Mucosa of gallbladder (tissue), 1 donor: Measurements from ENCODE around the gene SPTLC1. TPM values are rescaled to one million over a fixed set of nuclear protein-coding genes. Genes with fewer than 3 reads are reported as not detected.
"Not testable (repeated sequence)": the region's sequence is repeated elsewhere in the genome, so short reads cannot be mapped to it uniquely, and the experiment has no call there.

Source experiments
- DNase-seq: peaks from one replicate; pipeline ENCODE4 v3.0.0-alpha.2; 2020; ENCODE audit warnings: low spot score
- total RNA-seq: library from RNA; stranded (reverse); gene quantifications from one replicate; pipeline ENCODE4 v1.2.1, GENCODE V29; 2021
- donor health status: DM: no; HTN: no; CAD: no.

The SPTLC1 gene
- total RNA-seq, 1 donor from 2014 or later: 65.1 TPM

- no peak for DNase-seq
Measured at GRCh38 chr9:92140754-92141143, 25.5 kb upstream of the SPTLC1 start.

GRCh38 chr9:92140074-92140753 lies 25.0 kb upstream of the SPTLC1 start:
- DNase-seq: peak; percentile 69

GRCh38 chr9:92138960-92139540 lies 23.8 kb upstream of the SPTLC1 start:
- DNase-seq: not testable (repeated sequence)

- peak; percentile 58 for DNase-seq
Measured at GRCh38 chr9:92138157-92138959, 23.1 kb upstream of the SPTLC1 start.

- no peak for DNase-seq
Measured at GRCh38 chr9:92136184-92136858, 21.1 kb upstream of the SPTLC1 start.

- DNase-seq: no peak
Measured at GRCh38 chr9:92135576-92135975, 20.4 kb upstream of the SPTLC1 start.

- peak; percentile 69 for DNase-seq
Measured at GRCh38 chr9:92133949-92134604, 18.9 kb upstream of the SPTLC1 start.

GRCh38 chr9:92132913-92133312 lies 17.7 kb upstream of the SPTLC1 start:
- DNase-seq: not testable (repeated sequence)

GRCh38 chr9:92132501-92132900 lies 17.3 kb upstream of the SPTLC1 start:
- DNase-seq: no peak

GRCh38 chr9:92122800-92123199 lies 7.6 kb upstream of the SPTLC1 start:
- no peak for DNase-seq

- no peak for DNase-seq
Measured at GRCh38 chr9:92122061-92122460, 6.8 kb upstream of the SPTLC1 start.

GRCh38 chr9:92121265-92121664 lies 6.1 kb upstream of the SPTLC1 start:
- DNase-seq: no peak

GRCh38 chr9:92120138-92120537 lies 4.9 kb upstream of the SPTLC1 start:
- no peak for DNase-seq

- DNase-seq: no peak
Measured at GRCh38 chr9:92119586-92119985, 4.4 kb upstream of the SPTLC1 start.

GRCh38 chr9:92108122-92108521 lies 7.1 kb downstream of the SPTLC1 start:
- DNase-seq: no peak

GRCh38 chr9:92105446-92106225 lies 9.6 kb downstream of the SPTLC1 start:
- DNase-seq: not testable (repeated sequence)

- not testable (repeated sequence) for DNase-seq
Measured at GRCh38 chr9:92103601-92104000, 11.6 kb downstream of the SPTLC1 start.

- DNase-seq: no peak
Measured at GRCh38 chr9:92100237-92100911, 14.8 kb downstream of the SPTLC1 start.

- DNase-seq: no peak
Measured at GRCh38 chr9:92098638-92099037, 16.6 kb downstream of the SPTLC1 start.

- DNase-seq: peak; percentile 88
Measured at GRCh38 chr9:92097997-92098482, 17.2 kb downstream of the SPTLC1 start.
